ENCODE data around the gene SLC25A51. TPM values are rescaled to one million over a fixed set of nuclear protein-coding genes. Genes with fewer than 3 reads are reported as not detected.

Gene SLC25A51, protein sequence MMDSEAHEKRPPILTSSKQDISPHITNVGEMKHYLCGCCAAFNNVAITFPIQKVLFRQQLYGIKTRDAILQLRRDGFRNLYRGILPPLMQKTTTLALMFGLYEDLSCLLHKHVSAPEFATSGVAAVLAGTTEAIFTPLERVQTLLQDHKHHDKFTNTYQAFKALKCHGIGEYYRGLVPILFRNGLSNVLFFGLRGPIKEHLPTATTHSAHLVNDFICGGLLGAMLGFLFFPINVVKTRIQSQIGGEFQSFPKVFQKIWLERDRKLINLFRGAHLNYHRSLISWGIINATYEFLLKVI
- 10 to 100 TPM; 19.4 to 22.7 TPM for total RNA-seq

DNA sequence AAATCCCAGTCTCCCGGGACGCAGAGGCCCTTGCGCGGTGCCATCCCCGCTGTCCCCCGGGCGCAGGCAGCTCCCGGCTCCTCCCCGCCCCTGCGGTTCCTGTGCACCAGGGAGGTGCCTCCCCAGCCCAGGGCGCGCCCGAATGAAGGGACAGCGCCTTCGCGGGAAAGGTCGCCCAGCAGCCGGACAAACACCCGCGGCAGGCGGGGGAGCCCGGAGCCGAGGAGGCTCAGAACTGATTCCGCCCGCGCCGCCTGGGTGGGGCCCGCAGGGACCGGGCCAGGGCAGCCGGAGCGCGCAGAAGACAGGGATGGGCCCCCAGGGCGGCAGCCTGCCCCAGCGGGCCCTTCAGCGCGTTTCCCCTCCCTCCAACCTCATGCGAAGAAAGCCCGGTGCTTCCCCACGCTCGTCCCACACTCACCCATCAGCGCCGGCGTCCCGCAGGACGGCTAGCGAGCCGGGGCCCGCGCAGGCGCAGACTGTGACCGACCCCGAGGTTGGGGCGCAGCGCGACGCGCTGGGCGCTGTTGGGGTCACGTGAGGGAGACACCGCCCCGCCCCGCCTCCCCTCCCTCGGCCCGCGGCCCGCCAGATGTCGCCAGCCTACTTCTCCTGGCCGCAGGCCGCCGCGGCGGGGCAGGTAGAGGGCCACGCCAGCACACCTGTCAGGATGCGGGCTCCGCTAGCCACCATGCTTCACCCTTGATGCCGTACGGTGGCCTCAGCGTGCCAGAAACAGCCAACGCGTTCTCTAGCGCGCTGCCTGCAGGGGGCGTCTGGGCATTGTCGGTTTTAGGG is at the start of gene SLC25A51:
SLC25A51 (minus strand) TSS at position 481 of the 798 bp plus-strand sequence. CDS start 15,577 bp downstream, outside the sequence.
- Histone ChIP-seq H3K27ac (peak within 1 kb of the TSS; percentile 95), H3K4me3 (peak within 1 kb of the TSS; percentile 94), H3K36me3 (no peaks in the 10 kb centered on the region), H3K9ac (ENCODE audit: low read depth in 2 of 2, low read length in 2 of 2) (peak within 1 kb of the TSS; percentile 41 to 85), H3K27me3 (no peaks in the 10 kb centered on the region), H3K9me3 (no peaks in the 10 kb centered on the region), H3K4me1 (peaks cover 6% of the 10 kb centered on the region)
- TF ChIP-seq, protein P1, sequence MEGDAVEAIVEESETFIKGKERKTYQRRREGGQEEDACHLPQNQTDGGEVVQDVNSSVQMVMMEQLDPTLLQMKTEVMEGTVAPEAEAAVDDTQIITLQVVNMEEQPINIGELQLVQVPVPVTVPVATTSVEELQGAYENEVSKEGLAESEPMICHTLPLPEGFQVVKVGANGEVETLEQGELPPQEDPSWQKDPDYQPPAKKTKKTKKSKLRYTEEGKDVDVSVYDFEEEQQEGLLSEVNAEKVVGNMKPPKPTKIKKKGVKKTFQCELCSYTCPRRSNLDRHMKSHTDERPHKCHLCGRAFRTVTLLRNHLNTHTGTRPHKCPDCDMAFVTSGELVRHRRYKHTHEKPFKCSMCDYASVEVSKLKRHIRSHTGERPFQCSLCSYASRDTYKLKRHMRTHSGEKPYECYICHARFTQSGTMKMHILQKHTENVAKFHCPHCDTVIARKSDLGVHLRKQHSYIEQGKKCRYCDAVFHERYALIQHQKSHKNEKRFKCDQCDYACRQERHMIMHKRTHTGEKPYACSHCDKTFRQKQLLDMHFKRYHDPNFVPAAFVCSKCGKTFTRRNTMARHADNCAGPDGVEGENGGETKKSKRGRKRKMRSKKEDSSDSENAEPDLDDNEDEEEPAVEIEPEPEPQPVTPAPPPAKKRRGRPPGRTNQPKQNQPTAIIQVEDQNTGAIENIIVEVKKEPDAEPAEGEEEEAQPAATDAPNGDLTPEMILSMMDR (IDR thresholded peaks at IDR 0.05) = peak; percentile 90
- DNase-seq = peak; percentile 97
- intact Hi-C loops (cut with DNase I) = loop anchor here (10.0 kb wide), 1 partner anchor 149 kb away; the partner anchor contains the start of gene TRMT10B

DNA sequence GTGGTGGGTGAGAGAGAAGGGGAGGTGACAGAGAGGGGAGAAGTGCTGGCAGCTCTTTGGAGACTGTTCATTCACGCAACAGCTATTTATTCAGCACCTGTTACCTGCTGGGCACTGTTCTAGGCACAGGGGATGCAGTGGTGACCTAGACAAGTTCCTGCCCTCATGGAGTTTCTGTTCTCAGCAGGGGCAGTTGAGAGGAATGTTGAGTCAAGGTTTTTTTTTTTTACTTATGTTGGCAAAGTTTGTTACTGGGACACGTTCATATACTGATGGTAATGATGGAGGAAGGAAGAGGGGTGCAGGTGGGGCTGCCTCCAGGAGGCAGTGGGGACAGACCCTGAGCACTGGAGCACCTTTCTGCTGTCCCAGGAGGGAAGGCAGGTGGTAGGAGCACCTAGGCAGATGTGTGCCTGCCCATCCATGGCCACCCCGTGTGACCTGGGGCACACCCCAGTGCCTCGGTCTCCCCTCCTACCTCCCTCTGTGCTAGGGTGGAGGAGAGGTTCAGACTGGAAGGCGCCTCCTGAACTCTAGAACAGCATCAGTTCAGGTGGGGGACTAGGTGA is 49.4 kb upstream of the SLC25A51 start:
- TF ChIP-seq, protein P1 (IDR thresholded peaks at IDR 0.05) = no peak
- no peak for DNase-seq
- no peaks in the 10 kb centered on the region for H3K4me1 ChIP-seq
- no peaks in the 10 kb centered on the region for H3K36me3 ChIP-seq
- H3K27me3 ChIP-seq = no peaks in the 10 kb centered on the region
- H3K4me3 ChIP-seq = no peak overlapping the region
- no peak overlapping the region for H3K27ac ChIP-seq
- intact Hi-C loops (cut with DNase I) = no loop called here
- H3K9ac ChIP-seq (ENCODE audit: low read depth in 2 of 2, low read length in 2 of 2) = no peak overlapping the region
- no peaks in the 10 kb centered on the region for H3K9me3 ChIP-seq

DNA sequence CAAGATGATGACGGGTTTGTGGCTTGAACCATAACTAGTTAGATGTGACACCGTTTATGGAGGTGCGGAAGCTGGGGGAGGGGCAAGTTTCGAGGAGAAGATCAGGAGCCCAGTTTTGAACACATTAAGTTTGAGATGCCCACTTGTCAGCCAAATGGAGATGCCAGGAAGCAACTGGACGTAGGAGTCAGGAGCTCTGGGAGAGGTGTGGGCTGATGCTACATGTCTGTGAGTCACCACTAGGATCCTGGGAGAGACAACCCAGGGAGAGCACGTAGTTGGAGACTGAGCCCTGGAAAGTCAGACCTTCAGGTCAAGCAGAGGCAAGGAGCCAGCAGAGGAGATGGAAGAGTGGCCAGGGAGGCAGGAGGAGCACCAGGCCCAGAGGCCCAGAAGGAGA is 48.8 kb upstream of the SLC25A51 start:
- Histone ChIP-seq H3K9me3 (no peaks in the 10 kb centered on the region), H3K36me3 (no peaks in the 10 kb centered on the region), H3K9ac (ENCODE audit: low read depth in 2 of 2, low read length in 2 of 2) (no peak overlapping the region), H3K4me3 (no peak overlapping the region), H3K27me3 (no peaks in the 10 kb centered on the region), H3K27ac (no peak overlapping the region), H3K4me1 (no peaks in the 10 kb centered on the region)
- no peak for DNase-seq
- intact Hi-C loops (cut with DNase I) = no loop called here
- TF ChIP-seq, protein P1 (IDR thresholded peaks at IDR 0.05) = no peak

DNA sequence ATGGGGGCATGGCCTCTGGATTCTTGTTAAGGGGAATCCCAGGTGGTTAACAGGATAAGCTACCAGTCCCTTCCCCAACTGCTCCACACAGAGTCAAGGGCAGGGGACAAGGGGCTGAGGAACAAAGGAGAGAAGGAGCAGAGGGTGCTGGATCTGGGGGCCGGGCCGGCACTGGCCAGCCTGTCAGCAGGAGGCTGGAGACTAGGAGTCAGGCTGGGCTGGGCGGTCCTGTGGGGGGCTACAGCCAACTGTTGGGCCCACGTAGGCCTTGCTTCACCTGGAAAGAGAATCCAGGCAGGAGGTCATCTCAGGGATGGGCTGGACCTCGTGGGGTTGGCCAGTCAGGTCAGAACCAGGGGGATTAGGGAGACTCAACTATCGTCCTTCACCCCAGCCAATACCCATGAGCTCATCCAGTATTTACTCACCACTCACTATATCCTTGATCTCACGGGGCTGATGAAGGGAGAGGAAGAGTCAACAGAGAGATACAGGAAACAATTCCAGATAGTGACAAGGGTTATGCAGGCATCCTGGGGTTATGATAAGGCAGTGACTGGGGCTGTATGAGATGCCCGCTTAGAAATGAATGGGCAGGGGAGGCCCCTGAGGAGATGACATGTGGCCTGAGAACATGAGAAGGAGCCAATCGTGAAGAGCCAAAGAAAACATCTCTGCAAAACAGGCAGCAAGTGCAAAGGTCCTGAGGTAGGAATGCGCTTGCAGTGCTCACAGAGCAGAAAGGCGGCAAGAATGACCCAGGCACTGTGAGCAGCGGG is 47.9 kb upstream of the SLC25A51 start:
- no peak for DNase-seq
- Histone ChIP-seq H3K27me3 (no peaks in the 10 kb centered on the region), H3K27ac (no peak overlapping the region), H3K9me3 (no peaks in the 10 kb centered on the region), H3K36me3 (no peaks in the 10 kb centered on the region), H3K4me3 (no peak overlapping the region), H3K4me1 (no peaks in the 10 kb centered on the region), H3K9ac (ENCODE audit: low read depth in 2 of 2, low read length in 2 of 2) (no peak overlapping the region)
- intact Hi-C loops (cut with DNase I) = no loop called here
- TF ChIP-seq, protein P1 (IDR thresholded peaks at IDR 0.05) = no peak

DNA sequence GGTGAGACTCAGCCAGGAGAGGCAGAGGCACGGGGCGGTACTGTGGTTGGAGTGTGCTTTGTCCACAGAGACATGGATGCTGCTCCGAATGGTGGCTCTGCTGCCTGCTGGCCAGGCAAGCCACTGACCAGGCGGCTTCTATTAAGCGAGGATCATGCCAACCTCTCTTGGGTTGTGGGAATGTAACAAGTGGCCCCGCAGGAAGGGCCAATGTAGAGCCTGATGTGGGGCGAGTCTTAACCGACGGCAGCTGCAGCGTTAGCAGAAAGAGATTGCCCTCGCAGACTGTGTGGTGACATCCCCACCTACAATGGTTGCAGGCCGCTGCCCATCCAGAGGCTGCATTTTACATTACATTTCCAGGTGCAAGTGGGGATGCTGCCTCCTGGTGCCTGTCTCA is 46.6 kb upstream of the SLC25A51 start:
- DNase-seq = no peak
- H3K36me3 ChIP-seq = no peaks in the 10 kb centered on the region
- intact Hi-C loops (cut with DNase I) = no loop called here

More for the DNA sequence above, 46.6 kb upstream of the SLC25A51 start:
- H3K4me3 ChIP-seq = no peak overlapping the region
- no peak overlapping the region for H3K9ac ChIP-seq (ENCODE audit: low read depth in 2 of 2, low read length in 2 of 2)
- H3K9me3 ChIP-seq = no peaks in the 10 kb centered on the region
- TF ChIP-seq, protein P1 (IDR thresholded peaks at IDR 0.05) = no peak
- H3K27me3 ChIP-seq = no peaks in the 10 kb centered on the region
- H3K4me1 ChIP-seq = no peaks in the 10 kb centered on the region
- H3K27ac ChIP-seq = no peak overlapping the region

Data from colonic mucosa (tissue), 4 donors.